Measurements from ENCODE around the gene CCDC142. TPM values are rescaled to one million over a fixed set of nuclear protein-coding genes. Genes with fewer than 3 reads are reported as not detected.

Gene CCDC142
- polyA plus RNA-seq, 1 donor from 2014 or later = 21.6 TPM

- H3K9me2 ChIP-seq (ENCODE audit: insufficient read depth, low read length) = no peaks in the 10 kb centered on the region
- H3K4me3 ChIP-seq (ENCODE audit: low read length) = peak overlapping the region; percentile 83
- H4K20me1 ChIP-seq (ENCODE audit: insufficient read depth) = no peaks in the 10 kb centered on the region
- TF ChIP-seq MXI1 (conservative IDR thresholded peaks at IDR 0.05; ENCODE audit: poor library complexity, severe bottlenecking) (no peak), CTCF (IDR thresholded peaks at IDR 0.05; ENCODE audit: poor library complexity, severe bottlenecking) (no peak), TAF1 (IDR thresholded peaks at IDR 0.05; ENCODE audit: low read depth) (no peak)
- peak overlapping the region; percentile 84 for H3K9ac ChIP-seq (ENCODE audit: low read length)
- no peaks in the 10 kb centered on the region for H3K36me3 ChIP-seq (ENCODE audit: insufficient read depth, low read length)
- peak overlapping the region; percentile 94 for H3K27ac ChIP-seq (ENCODE audit: low read length)
- H3K9me3 ChIP-seq (ENCODE audit: low read length) = no peaks in the 10 kb centered on the region
- H3K4me2 ChIP-seq (ENCODE audit: low read length) = peak overlapping the region; percentile 68
- H2AFZ ChIP-seq (ENCODE audit: low read depth, low read length) = peak overlapping the region; percentile 99
- peaks cover 3% of the 10 kb centered on the region for H3F3A ChIP-seq (ENCODE audit: insufficient read depth, low read length, poor library complexity, severe bottlenecking)
- H3K79me2 ChIP-seq (replicated peaks; ENCODE audit: insufficient read depth, low read length) = no peaks in the 10 kb centered on the region
- H3K27me3 ChIP-seq (ENCODE audit: insufficient read depth, low read depth, low read length) = no peaks in the 10 kb centered on the region
Measured at GRCh38 chr2:74472945-74473258, 9.9 kb downstream of the CCDC142 start.

DNA sequence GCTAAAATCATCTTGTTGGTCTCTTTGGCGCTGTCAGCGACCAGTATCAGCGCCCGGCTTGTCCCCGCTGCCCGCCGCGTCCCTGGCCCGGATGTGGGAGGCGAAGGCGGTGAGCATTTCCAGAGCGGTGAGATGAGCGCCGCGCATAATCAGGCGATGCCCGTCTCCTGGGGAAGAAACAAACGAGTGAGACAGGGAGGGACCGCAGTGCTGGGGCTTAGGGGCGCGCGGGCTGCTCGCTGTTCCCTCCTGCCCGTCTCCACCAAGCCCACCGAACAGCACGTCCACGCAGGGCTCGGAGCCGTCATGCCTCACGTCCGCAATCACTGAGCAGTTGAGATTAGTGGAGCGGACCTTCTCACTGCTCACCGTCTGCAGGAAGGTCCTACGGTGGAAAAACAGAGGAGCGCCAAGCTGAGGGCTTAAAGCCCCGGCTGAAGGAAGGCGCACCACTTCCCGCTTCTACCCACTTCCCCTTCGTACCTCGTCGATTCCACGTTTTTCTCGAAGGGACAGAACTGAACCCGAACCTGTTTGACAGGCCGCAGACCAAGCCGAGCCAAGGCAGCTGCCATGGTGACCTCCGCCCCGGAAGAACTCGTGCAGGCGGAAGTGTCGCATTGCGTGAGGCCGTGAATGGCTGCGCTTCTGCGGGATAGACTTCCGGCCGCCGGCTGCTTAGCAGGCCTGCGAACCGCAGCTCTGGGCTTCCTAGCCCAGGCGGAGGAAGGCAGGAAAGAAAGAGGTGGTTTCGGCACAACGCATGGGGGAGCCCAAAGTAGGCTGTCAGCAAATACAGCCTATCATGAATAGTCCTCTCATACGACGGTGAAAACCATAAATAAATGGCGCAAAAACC, 10.5 kb downstream of the CCDC142 start, which contains the start of gene MRPL53:
Gene MRPL53, minus strand, starts transcription at position 595 of the 859 bp plus-strand sequence. Its CDS starts 20 bp downstream, at position 575.
- no peaks in the 10 kb centered on the region for H4K20me1 ChIP-seq (ENCODE audit: insufficient read depth)
- H3K4me2 ChIP-seq (ENCODE audit: low read length) = peak within 1 kb of the TSS; percentile 68
- peaks cover 3% of the 10 kb centered on the region for H3F3A ChIP-seq (ENCODE audit: insufficient read depth, low read length, poor library complexity, severe bottlenecking)
- peak; percentile 26 for TF ChIP-seq CTCF (IDR thresholded peaks at IDR 0.05; ENCODE audit: poor library complexity, severe bottlenecking)
- peak; percentile 41 for TF ChIP-seq SMC3 (conservative IDR thresholded peaks at IDR 0.05; ENCODE audit: poor library complexity)
- peak; percentile 52 for TF ChIP-seq EP300 (conservative IDR thresholded peaks at IDR 0.05; ENCODE audit: poor library complexity, severe bottlenecking)
- no peak for TF ChIP-seq RAD21 (conservative IDR thresholded peaks at IDR 0.05)
- TF ChIP-seq EZH2 (IDR thresholded peaks at IDR 0.05; ENCODE audit: borderline replicate concordance, insufficient read depth, low read length, poor library complexity, severe bottlenecking) = no peak
- TF ChIP-seq, protein P1, sequence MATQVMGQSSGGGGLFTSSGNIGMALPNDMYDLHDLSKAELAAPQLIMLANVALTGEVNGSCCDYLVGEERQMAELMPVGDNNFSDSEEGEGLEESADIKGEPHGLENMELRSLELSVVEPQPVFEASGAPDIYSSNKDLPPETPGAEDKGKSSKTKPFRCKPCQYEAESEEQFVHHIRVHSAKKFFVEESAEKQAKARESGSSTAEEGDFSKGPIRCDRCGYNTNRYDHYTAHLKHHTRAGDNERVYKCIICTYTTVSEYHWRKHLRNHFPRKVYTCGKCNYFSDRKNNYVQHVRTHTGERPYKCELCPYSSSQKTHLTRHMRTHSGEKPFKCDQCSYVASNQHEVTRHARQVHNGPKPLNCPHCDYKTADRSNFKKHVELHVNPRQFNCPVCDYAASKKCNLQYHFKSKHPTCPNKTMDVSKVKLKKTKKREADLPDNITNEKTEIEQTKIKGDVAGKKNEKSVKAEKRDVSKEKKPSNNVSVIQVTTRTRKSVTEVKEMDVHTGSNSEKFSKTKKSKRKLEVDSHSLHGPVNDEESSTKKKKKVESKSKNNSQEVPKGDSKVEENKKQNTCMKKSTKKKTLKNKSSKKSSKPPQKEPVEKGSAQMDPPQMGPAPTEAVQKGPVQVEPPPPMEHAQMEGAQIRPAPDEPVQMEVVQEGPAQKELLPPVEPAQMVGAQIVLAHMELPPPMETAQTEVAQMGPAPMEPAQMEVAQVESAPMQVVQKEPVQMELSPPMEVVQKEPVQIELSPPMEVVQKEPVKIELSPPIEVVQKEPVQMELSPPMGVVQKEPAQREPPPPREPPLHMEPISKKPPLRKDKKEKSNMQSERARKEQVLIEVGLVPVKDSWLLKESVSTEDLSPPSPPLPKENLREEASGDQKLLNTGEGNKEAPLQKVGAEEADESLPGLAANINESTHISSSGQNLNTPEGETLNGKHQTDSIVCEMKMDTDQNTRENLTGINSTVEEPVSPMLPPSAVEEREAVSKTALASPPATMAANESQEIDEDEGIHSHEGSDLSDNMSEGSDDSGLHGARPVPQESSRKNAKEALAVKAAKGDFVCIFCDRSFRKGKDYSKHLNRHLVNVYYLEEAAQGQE (IDR thresholded peaks at IDR 0.05; ENCODE audit: borderline replicate concordance) = peak; percentile 83
- TF ChIP-seq TAF1 (IDR thresholded peaks at IDR 0.05; ENCODE audit: low read depth) = peak; percentile 91
- TF ChIP-seq MXI1 (conservative IDR thresholded peaks at IDR 0.05; ENCODE audit: poor library complexity, severe bottlenecking) = peak; percentile 90
- TF ChIP-seq POLR2AphosphoS5 (IDR thresholded peaks at IDR 0.05) = peak; percentile 99
- H3K4me3 ChIP-seq (ENCODE audit: low read length) = peak within 1 kb of the TSS; percentile 83
- no peaks in the 10 kb centered on the region for H3K36me3 ChIP-seq (ENCODE audit: insufficient read depth, low read length)
- H2AFZ ChIP-seq (ENCODE audit: low read depth, low read length) = peak within 1 kb of the TSS; percentile 99
- H3K27me3 ChIP-seq (ENCODE audit: insufficient read depth, low read depth, low read length) = no peaks in the 10 kb centered on the region
- H3K79me2 ChIP-seq (replicated peaks; ENCODE audit: insufficient read depth, low read length) = no peaks in the 10 kb centered on the region
- H3K9me3 ChIP-seq (ENCODE audit: low read length) = no peaks in the 10 kb centered on the region
- H3K27ac ChIP-seq (ENCODE audit: low read length) = peak within 1 kb of the TSS; percentile 94
- H3K9ac ChIP-seq (ENCODE audit: low read length) = peak within 1 kb of the TSS; percentile 84
- H3K9me2 ChIP-seq (ENCODE audit: insufficient read depth, low read length) = no peaks in the 10 kb centered on the region
